WI38 (cell line): ENCODE data around the gene APOC3.

ENCODE experiments used
- H3K4me3 ChIP-seq: 2 replicates; pipeline ENCODE4 v1.5.1; 2011; ENCODE audit warnings: low read depth, mild to moderate bottlenecking, control low read depth, low read length
- TF ChIP-seq, protein P1 (sequence below): IDR thresholded peaks from 2 replicates; pipeline ENCODE4 v1.5.1; 2012; ENCODE audit warnings: low read depth, mild to moderate bottlenecking, control low read depth, low read length

The APOC3 gene

DNA sequence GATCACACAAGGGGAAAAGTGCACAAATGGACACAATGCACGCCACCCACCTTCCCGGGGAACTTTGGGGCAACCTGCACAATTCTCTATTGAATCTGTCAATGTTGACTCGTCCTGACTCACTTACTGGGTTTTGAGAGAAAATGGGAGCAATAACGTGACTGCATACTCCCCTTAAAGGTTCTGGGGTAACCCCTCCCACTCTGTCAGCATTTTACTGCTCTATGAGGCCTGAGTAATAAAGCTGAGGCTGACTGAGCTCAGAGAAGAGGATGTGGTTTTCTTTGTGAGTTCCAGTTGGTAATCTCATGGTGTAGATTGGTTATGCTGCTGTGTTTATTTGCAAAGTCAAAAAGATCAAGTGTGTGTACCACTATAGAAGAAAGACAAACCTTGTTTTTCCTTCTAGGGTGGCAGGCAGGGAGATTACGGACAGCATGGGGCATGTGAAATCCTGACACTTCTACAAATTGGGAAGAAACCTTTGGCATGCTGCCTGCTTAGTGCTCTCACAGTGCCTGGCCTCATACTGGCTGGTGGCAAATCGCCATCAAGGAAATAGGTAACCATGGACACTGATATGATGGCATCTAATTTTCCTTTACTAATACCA is 23.9 kb downstream of the APOC3 start:
- no peak overlapping the region for H3K4me3 ChIP-seq
- TF ChIP-seq, protein P1, sequence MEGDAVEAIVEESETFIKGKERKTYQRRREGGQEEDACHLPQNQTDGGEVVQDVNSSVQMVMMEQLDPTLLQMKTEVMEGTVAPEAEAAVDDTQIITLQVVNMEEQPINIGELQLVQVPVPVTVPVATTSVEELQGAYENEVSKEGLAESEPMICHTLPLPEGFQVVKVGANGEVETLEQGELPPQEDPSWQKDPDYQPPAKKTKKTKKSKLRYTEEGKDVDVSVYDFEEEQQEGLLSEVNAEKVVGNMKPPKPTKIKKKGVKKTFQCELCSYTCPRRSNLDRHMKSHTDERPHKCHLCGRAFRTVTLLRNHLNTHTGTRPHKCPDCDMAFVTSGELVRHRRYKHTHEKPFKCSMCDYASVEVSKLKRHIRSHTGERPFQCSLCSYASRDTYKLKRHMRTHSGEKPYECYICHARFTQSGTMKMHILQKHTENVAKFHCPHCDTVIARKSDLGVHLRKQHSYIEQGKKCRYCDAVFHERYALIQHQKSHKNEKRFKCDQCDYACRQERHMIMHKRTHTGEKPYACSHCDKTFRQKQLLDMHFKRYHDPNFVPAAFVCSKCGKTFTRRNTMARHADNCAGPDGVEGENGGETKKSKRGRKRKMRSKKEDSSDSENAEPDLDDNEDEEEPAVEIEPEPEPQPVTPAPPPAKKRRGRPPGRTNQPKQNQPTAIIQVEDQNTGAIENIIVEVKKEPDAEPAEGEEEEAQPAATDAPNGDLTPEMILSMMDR, result no peak

DNA sequence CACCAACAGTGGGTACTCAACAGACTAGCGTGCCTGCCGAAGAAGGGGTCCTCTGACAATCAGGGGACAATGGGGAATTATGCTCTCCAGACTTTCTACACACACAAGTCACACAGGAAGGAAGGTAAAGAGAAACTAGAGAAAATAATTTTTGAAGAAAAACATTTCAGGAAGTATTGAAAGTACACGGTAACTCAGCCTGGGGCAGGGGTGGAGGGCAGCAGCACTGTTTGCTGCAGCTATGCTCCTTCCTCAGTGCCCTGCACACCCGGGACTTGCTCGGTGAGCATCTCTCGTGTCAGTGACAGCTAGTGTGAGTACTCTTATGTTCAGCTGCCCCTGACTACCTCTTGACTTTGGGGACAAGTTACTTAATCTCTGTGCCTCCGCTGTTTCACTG is 25.7 kb downstream of the APOC3 start:
- TF ChIP-seq, protein P1, result no peak
- H3K4me3 ChIP-seq, result no peak overlapping the region

DNA sequence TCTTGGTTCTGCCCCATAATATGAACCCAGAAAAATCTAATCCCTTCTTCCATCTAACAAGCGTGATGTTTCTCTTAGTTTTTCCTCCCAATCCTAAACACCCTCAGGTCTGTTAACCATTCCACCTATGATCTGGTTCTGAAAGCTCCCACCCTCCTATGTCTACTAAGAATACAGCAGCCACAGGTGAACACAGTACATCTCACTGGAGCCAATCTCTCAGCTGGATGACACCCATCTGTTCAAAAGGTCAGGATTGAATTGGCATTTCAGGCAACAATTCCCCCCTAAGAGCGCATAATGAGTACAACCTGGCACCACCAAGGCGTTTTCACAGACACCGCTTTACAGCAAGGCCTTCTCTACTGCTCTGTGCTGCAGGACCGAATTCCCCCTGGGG is 26.7 kb downstream of the APOC3 start:
- H3K4me3 ChIP-seq, result no peak overlapping the region
- TF ChIP-seq, protein P1, result no peak

DNA sequence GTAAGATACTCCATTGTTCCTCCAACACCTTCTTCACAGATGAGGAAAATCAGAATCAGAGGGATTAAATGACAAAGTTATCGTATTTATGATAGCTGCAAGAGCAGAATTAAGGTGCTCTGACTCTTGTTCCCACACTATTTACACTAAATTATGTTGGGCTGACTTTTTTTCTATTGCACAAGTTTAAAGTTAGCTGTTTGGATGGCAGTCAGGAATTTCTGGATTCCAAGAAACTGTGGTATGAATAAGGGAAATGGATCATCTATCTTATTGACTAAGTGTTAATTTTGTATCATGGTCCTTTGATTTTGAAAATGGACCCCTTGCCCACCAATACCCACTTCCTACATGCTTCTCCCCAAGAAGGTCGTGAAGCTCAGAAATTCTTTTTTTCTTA is 27.6 kb downstream of the APOC3 start:
- TF ChIP-seq, protein P1, result no peak
- no peak overlapping the region for H3K4me3 ChIP-seq

DNA sequence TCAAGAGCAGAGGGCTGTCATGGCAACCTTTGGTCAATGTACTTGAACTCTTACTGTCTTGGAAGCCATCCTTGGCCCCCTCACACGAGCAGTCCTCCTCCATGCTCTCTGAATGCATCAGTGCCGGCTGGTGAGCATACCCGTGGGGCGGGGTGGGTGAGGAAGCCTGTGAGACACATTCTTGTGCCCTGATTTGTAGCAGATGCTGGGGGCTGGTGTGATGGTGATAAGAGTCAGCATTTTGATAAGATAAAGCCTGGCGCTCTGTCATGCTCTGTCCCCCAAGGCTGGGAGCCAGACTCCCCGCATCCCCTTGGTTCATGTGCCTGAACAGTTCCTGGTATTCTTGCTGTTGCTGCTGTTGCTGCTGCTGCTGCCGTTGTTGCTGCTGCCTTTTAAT is 28.2 kb downstream of the APOC3 start:
- no peak overlapping the region for H3K4me3 ChIP-seq
- TF ChIP-seq, protein P1, result no peak

DNA sequence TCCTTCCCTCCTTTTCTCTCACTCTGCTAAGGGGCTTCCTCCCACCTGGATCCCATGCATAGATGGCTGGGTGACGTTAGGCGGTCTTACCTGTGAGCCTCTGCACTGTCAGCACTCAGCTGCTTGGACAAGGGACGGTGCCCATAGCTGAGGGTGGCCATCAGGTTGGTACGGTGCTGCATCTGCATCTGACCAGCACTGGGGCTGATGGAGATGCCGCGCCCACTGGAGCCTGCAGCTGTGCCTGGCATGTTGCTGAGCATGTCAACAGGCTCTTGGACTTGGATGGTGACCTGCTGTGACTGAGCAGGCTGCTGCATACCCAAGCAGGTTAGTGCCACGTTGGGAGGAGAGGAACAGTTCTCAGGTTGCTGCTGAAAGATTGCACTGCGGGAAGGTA is 29.5 kb downstream of the APOC3 start:
- no peak overlapping the region for H3K4me3 ChIP-seq
- TF ChIP-seq, protein P1, result no peak

DNA sequence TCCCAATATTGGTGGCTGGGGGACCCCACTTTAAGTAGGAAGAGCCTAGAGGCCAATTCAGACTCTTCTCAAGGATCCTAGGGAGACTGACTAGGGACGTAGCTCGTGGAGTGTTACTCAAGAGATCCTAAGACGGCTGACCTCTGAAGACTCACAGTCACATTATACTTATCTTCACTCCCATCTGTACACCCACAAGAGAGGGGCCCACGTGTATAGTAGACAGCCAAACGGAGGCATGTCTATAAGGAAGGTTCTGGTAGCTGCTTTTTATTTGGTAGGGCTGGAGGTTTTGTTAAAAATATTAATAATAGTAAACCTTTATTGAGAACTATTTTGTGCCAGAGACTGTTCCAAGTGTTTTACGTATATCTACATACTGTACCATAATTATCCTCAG is 30.6 kb downstream of the APOC3 start:
- H3K4me3 ChIP-seq, result no peak overlapping the region
- TF ChIP-seq, protein P1, result no peak
